HPDE6-E6E7 (cell line): ENCODE measurements around the gene TSPAN13.
A peak's percentile ranks its signal among the peaks of the same experiment; 100 is the strongest.

ENCODE experiments used
- DNase-seq: peaks from one replicate; pipeline ENCODE4 v3.0.0; 2011; ENCODE audit warnings: missing footprints; ENCODE audit errors: extremely low spot score

Gene TSPAN13

GRCh38 chr7:16812542-16813231 lies 59.1 kb downstream of the TSPAN13 start:
- no peak for DNase-seq

- no peak for DNase-seq
Measured at GRCh38 chr7:16813232-16813616, 59.7 kb downstream of the TSPAN13 start.

DNA sequence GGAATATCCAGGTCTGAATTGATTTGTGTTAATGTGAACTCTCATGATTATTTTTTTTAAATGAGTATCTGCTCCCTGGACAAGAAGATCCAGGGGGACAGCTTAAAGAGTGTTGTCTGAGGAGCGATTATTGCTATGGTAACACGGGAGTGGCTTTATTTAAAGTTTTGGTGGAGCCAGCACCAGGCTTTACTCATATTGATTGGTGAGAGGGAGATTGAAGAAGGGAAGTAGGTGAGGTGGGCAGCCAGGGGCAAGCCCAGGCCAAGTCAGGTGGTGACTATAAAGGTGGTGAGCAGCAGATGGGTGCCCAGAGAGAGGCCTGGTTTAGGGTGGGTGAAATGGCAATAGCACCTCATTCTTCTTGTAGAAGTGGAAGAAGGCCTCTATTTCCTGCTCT lies 61.4 kb downstream of the TSPAN13 start:
- DNase-seq, result no peak

GRCh38 chr7:16816824-16817223 lies 63.3 kb downstream of the TSPAN13 start:
- no peak for DNase-seq

GRCh38 chr7:16817536-16817935 lies 64.0 kb downstream of the TSPAN13 start:
- DNase-seq, result peak; percentile 69

DNA sequence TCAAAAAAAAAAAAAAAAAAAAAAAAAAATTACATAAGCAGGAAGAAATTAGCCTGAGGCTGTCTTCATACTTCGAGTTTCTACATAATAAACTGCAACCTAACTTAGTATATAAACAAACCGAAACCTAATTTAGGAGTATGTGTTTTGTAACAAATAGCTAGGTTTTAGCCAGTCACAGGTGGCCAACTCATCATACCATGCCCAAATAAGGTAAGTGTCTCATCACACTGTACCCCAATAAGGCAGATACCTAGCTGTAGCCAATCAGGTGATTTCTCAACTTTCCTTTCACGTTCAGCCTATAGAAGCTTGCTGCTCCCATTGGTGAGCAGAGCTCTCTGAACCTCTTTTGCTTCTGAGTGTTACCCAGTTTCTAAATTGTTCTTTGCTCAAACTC lies 65.2 kb downstream of the TSPAN13 start:
- DNase-seq, result no peak

DNA sequence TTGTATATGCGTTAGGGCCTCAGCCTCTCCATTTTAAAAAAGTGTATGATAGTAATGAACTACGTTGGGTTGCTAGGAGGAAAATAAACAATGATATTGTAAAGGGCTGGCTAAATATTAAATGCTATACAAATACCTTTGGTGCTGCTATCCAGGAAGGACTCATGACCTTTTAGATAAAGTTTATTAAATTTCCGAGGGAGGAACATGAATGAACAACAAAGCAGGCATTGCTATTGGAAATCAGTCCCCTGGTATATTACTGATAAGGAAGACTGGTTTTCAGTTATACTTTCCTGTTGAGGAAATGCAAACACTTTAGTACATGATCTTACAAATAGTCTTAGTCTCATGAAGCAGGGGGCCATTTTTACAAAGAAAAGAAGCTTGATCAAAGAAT lies 68.5 kb downstream of the TSPAN13 start:
- no peak for DNase-seq

DNA sequence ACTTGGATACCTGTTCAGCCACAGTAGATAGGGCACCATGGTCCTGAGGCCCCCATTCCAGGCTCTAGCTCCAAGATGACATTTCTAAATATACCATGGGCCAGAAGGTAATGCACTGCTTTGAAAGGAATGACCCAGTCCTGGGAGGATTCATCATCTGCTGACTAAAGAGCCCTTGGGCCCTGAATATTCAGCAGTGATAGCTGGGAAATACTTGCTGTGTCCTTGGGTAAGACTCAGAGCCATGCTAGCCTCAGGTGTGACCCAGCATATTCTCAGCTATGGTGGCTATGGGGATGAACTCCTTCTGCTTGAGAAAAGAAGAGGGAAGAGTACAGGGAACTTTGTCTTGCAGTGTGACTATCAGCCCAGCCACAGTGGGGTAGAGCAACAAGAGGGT lies 72.5 kb downstream of the TSPAN13 start:
- no peak for DNase-seq

- no peak for DNase-seq
Measured at GRCh38 chr7:16833373-16833772, 79.8 kb downstream of the TSPAN13 start.
